HEK293T (cell line): ENCODE measurements around the gene FHIT.

Source experiments
- CTCF ChIA-PET: fragments of 350-600 bp; formaldehyde crosslinking; extraction: SDS; loops from one replicate; lab custom pipeline; 2021; ENCODE audit warnings: antibody characterized with exemption, inconsistent platforms; lab: Yijun Ruan, JAX
- POLR2A ChIA-PET: fragments of 350-600 bp; formaldehyde crosslinking; extraction: SDS; loops from one replicate; lab custom pipeline; 2020; ENCODE audit warnings: antibody characterized with exemption, inconsistent platforms; lab: Yijun Ruan, JAX
- DNase-seq: peaks from one replicate; pipeline ENCODE4 v3.0.0; 2012; ENCODE audit warnings: mixed read lengths; ENCODE audit errors: extremely low spot score
- ARNT ChIP-seq: fragments of 450-650 bp; IDR thresholded peaks from 2 replicates; pipeline ENCODE4 v1.6.1; 2017; ENCODE audit warnings: mild to moderate bottlenecking
- BHLHE40 ChIP-seq: fragments of 450-650 bp; IDR thresholded peaks from 2 replicates; pipeline ENCODE4 v1.6.1; 2016; ENCODE audit warnings: mild to moderate bottlenecking, moderate library complexity, borderline replicate concordance
- CTBP1 ChIP-seq: fragments of 450-650 bp; IDR thresholded peaks from 2 replicates; pipeline ENCODE4 v1.6.1; 2016; ENCODE audit warnings: borderline replicate concordance
- ELF4 ChIP-seq: fragments of 450-650 bp; IDR thresholded peaks from 2 replicates; pipeline ENCODE4 v1.6.1; 2017; ENCODE audit warnings: antibody characterized with exemption
- FOXA1 ChIP-seq: fragments of 450-650 bp; IDR thresholded peaks from 2 replicates; pipeline ENCODE4 v1.6.1; 2016; ENCODE audit warnings: mild to moderate bottlenecking
- FOXK2 ChIP-seq: fragments of 450-650 bp; IDR thresholded peaks from 2 replicates; pipeline ENCODE4 v1.6.1; 2016; ENCODE audit warnings: mild to moderate bottlenecking
- FOXM1 ChIP-seq: fragments of 450-650 bp; IDR thresholded peaks from 2 replicates; pipeline ENCODE4 v1.6.1; 2017; ENCODE audit warnings: mild to moderate bottlenecking, borderline replicate concordance
- HDGF ChIP-seq: fragments of 450-650 bp; IDR thresholded peaks from 2 replicates; pipeline ENCODE4 v1.6.1; 2017; ENCODE audit warnings: antibody characterized with exemption, borderline replicate concordance
- L3MBTL2 ChIP-seq: fragments of 450-650 bp; conservative IDR thresholded peaks from 2 replicates; pipeline ENCODE4 v1.6.1; 2016; ENCODE audit warnings: mild to moderate bottlenecking
- LEF1 ChIP-seq: fragments of 450-650 bp; IDR thresholded peaks from 2 replicates; pipeline ENCODE4 v1.6.1; 2017; ENCODE audit warnings: mild to moderate bottlenecking, borderline replicate concordance
- NFRKB ChIP-seq: fragments of 450-650 bp; IDR thresholded peaks from 2 replicates; pipeline ENCODE4 v1.6.1; 2016; ENCODE audit warnings: mild to moderate bottlenecking, moderate library complexity
- SP1 ChIP-seq: fragments of 450-650 bp; IDR thresholded peaks from 2 replicates; pipeline ENCODE4 v1.6.1; 2017
- SUZ12 ChIP-seq: fragments of 450-650 bp; IDR thresholded peaks from 2 replicates; pipeline ENCODE4 v1.6.1; 2016; ENCODE audit warnings: mild to moderate bottlenecking
- TARDBP ChIP-seq: fragments of 450-650 bp; IDR thresholded peaks from 2 replicates; pipeline ENCODE4 v1.6.1; 2016
- ZNF384 ChIP-seq: fragments of 450-650 bp; IDR thresholded peaks from 2 replicates; pipeline ENCODE4 v1.6.1; 2016
- TF ChIP-seq, protein P1 (sequence below): fragments of 450-650 bp; IDR thresholded peaks from 2 replicates; pipeline ENCODE4 v1.6.1; 2016

FHIT gene

DNA sequence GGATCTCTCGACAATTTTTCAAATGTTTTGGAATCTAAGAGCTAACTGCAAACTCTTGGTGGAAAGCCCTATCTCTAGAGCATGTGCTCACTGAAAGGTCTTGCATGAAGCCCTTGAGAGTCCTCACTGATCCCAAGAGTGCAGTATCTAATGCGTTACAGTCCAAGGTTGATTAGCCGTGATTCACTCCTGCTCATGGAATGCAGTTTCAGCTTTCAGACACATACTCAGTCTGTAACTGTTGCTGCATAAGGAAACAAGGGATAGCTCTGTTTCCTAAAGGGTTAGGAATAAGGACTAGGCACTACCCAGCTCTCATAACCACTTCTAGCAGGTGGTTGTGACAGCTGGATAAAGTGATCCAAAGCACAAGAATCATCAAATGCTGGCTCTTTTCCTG lies 1514.0 kb downstream of the FHIT start:
- TF ChIP-seq TARDBP (no peak), L3MBTL2 (no peak), ARNT (no peak), FOXK2 (no peak), ELF4 (no peak), ZNF384 (no peak)
- no peak for DNase-seq
- ChIA-PET CTCF (interaction anchor here (0.6 to 0.7 kb wide), 2 partner anchors 149 to 868 kb away, joined by 3 read pairs; no protein-coding TSS in a partner anchor), POLR2A (no interaction called here)

DNA sequence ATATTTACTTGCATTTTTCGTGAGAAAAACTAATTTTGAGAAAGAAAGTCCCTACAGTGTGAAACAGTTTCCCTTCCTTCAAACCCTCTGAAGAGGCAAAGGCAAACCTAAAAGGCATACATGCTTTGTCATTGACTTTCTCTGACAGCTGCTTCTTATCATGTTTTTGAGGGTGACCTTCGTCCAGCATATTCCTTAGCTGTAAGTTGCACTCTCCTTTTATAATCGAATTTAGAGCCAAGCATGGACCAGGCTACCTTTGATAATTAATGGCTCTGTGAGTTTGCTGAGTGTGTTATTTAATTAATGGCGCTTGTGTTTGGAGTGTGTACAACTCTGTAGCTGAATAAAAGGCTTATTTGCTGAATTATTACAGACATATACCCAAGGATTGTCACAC lies 1517.2 kb downstream of the FHIT start:
- no peak for DNase-seq
- TF ChIP-seq BHLHE40 = no peak
- POLR2A ChIA-PET = no interaction called here
- CTCF ChIA-PET = no interaction called here

DNA sequence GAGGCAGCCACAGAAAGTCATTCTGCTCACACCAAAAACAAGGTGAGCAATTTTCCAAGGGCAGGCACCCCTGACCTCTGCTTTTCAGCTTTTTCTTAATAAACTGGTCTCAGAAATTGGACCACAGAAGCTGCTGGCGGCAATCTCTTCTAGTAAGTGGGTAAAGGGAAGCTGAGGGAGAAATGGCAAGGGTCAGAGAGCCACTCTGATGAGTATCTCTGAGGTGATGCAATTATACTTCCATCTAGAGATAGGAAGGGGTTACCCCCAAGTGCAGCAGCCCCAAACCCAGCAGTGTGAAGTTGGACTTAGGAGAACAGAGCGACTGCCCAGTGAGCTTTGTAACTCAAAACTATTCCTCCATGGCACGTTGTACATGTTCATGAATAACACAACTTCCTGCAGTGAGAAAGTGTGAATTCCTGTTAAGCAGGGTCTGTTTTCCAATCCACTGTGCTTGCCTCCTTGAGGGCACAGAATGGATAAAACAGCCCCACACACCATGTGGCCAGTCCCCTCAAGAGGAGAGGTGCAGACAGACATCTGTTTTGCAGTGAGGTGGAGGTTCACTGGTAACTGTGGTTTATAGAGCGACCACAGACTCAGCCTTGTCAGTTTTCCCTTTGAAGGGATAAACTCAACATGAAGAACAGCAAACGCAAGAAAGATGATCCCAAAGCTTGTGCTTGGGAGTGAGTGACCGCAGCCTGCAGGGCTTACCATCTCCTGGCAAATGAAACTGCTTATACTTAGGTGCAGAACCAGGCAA lies 1518.0 kb downstream of the FHIT start:
- ChIA-PET POLR2A (no interaction called here), CTCF (no interaction called here)
- no peak for DNase-seq
- TF ChIP-seq HDGF = no peak
- TF ChIP-seq TARDBP = no peak
- TF ChIP-seq SP1 = no peak
- TF ChIP-seq L3MBTL2 = no peak
- no peak for TF ChIP-seq SUZ12
- TF ChIP-seq ARNT = no peak

DNA sequence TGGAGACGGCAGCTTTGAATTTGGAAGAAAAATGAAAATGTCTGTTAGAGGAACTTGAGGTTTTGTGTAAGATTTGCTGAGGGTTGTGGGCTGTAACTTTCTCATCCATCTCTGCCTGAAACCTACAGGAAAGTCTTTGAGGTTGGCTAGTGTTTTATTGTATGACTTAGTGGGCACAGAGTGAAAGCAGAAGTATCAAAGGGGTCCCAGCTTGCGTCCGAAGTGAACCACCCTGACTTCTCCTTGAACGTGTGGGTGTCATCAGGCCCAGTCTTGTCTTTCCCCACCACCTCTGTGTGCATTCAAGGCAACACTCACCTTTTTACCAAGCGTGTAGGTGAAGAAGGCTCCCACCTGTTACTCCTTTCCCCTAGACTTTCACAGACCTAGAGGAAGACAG lies 1519.3 kb downstream of the FHIT start:
- POLR2A ChIA-PET = no interaction called here
- no peak for DNase-seq
- TF ChIP-seq ZNF384 = no peak
- no peak for TF ChIP-seq SUZ12
- no peak for TF ChIP-seq SP1
- TF ChIP-seq BHLHE40 = no peak
- no peak for TF ChIP-seq ARNT
- no peak for TF ChIP-seq LEF1
- TF ChIP-seq, protein P1, sequence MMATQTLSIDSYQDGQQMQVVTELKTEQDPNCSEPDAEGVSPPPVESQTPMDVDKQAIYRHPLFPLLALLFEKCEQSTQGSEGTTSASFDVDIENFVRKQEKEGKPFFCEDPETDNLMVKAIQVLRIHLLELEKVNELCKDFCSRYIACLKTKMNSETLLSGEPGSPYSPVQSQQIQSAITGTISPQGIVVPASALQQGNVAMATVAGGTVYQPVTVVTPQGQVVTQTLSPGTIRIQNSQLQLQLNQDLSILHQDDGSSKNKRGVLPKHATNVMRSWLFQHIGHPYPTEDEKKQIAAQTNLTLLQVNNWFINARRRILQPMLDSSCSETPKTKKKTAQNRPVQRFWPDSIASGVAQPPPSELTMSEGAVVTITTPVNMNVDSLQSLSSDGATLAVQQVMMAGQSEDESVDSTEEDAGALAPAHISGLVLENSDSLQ = no peak
- no peak for TF ChIP-seq FOXA1
- CTCF ChIA-PET = no interaction called here

DNA sequence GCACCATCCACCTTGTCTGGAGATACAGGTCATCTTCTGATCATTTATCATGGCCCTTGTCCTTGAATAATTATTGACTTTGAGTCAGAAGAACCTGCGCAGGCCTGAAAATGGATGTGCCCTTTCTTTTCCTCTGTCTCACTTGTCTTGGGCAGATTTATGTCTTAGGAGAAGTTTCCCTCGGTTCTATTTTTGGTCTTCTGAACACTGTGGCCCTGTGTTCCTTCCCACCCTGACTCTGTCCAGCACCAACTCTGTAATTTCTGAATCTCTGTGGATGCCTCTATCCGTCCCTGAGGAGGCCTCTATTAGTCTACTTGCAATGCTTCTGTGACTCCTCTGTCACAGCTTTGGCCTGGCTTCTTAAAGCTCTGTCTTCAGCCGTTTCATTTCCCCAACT lies 1520.7 kb downstream of the FHIT start:
- CTCF ChIA-PET = no interaction called here
- TF ChIP-seq ARNT (no peak), BHLHE40 (no peak), FOXA1 (no peak), ELF4 (no peak), SP1 (no peak), TARDBP (no peak), L3MBTL2 (no peak), SUZ12 (no peak), NFRKB (no peak)
- TF ChIP-seq, protein P1 = no peak
- POLR2A ChIA-PET = no interaction called here
- DNase-seq = no peak

DNA sequence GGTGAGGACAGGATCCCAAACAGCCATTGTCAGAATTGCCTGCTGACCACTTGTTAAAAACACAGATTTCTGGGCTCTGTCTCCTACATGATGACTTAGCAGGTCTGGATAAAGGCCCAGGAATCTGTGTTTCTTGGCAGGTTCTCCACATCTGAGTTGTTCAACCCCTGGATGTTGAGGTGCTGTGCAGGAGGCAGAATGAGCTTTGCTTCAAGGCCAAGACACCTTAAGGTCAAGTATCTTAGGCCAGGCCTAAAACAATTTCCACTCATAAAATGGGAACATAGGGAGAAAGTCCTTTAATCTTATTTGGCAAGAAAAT lies 1522.7 kb downstream of the FHIT start:
- POLR2A ChIA-PET = no interaction called here
- CTCF ChIA-PET = no interaction called here
- TF ChIP-seq ELF4 (no peak), FOXK2 (no peak), TARDBP (no peak), NFRKB (no peak), FOXM1 (no peak), ZNF384 (no peak), L3MBTL2 (no peak)
- DNase-seq = no peak

DNA sequence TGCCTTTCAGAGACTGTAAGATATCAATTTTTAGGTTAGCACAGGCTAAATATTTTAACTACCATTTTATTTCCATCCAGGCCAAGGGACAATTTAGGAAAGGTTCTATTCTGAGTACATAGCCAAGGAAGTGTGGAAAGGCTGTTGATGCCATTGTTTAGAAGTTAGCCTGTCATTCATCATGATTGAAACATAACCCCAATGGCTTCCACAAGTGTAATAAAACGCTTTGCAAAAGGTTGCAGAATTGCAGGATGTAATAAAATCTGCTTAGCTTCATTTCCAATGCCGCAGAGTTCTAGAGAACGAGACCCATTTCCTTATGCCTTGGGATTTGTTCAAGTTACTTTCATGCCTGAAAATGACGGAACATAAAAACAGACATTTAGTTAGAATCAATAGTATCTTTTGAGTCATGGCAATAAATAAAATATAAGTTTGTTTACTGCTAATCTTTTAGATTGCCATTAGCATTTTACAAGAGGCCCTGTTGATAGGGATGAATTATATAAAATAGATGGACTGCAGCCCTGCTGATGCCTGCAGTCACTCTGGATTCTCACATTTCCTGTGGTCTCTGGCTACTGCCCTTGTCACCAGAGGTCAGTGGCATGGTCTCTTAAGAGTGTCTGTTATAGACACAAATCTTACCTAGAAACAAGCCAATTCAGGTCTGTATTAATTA lies 1523.2 kb downstream of the FHIT start:
- CTCF ChIA-PET = no interaction called here
- peak; percentile 14 for DNase-seq
- POLR2A ChIA-PET = no interaction called here
- TF ChIP-seq CTBP1 (no peak), ARNT (no peak), LEF1 (no peak), BHLHE40 (no peak)
- TF ChIP-seq, protein P1 = peak; percentile 96
